ENCODE measurements around the gene CPA4.

CPA4 gene

GRCh38 chr7:130342701-130343380 is 49.9 kb downstream of the CPA4 start:
- in situ Hi-C loops (cut with HindIII; ENCODE audit: low sequenced_read_pairs), result no loop called here

- in situ Hi-C loops (cut with HindIII; ENCODE audit: low sequenced_read_pairs), result no loop called here
Measured at GRCh38 chr7:130344271-130344866, 51.4 kb downstream of the CPA4 start, which contains the start of gene CPA5. Gene CPA5, plus strand, starts transcription at chr7:130344816. Its CDS starts 1,670 bp downstream, at chr7:130346486.

GRCh38 chr7:130345136-130345535 is 52.2 kb downstream of the CPA4 start:
- in situ Hi-C loops (cut with HindIII; ENCODE audit: low sequenced_read_pairs), result no loop called here

GRCh38 chr7:130345725-130346124 is 52.8 kb downstream of the CPA4 start:
- in situ Hi-C loops (cut with HindIII; ENCODE audit: low sequenced_read_pairs), result no loop called here

- in situ Hi-C loops (cut with HindIII; ENCODE audit: low sequenced_read_pairs), result no loop called here
Measured at GRCh38 chr7:130346177-130346905, 53.4 kb downstream of the CPA4 start.

- in situ Hi-C loops (cut with HindIII; ENCODE audit: low sequenced_read_pairs), result no loop called here
Measured at GRCh38 chr7:130346941-130347340, 54.0 kb downstream of the CPA4 start.

- in situ Hi-C loops (cut with HindIII; ENCODE audit: low sequenced_read_pairs), result no loop called here
Measured at GRCh38 chr7:130349911-130350782, 57.2 kb downstream of the CPA4 start.

- in situ Hi-C loops (cut with HindIII; ENCODE audit: low sequenced_read_pairs), result no loop called here
Measured at GRCh38 chr7:130350945-130351790, 58.2 kb downstream of the CPA4 start.

- in situ Hi-C loops (cut with HindIII; ENCODE audit: low sequenced_read_pairs), result no loop called here
Measured at GRCh38 chr7:130351791-130352090, 58.8 kb downstream of the CPA4 start.

GRCh38 chr7:130352194-130353074 is 59.5 kb downstream of the CPA4 start:
- in situ Hi-C loops (cut with HindIII; ENCODE audit: low sequenced_read_pairs), result no loop called here

GRCh38 chr7:130353196-130353595 is 60.2 kb downstream of the CPA4 start:
- in situ Hi-C loops (cut with HindIII; ENCODE audit: low sequenced_read_pairs), result no loop called here

- in situ Hi-C loops (cut with HindIII; ENCODE audit: low sequenced_read_pairs), result no loop called here
Measured at GRCh38 chr7:130356121-130356875, 63.3 kb downstream of the CPA4 start.

GRCh38 chr7:130356876-130357611 is 64.1 kb downstream of the CPA4 start:
- in situ Hi-C loops (cut with HindIII; ENCODE audit: low sequenced_read_pairs), result no loop called here

GRCh38 chr7:130358471-130358870 is 65.5 kb downstream of the CPA4 start:
- in situ Hi-C loops (cut with HindIII; ENCODE audit: low sequenced_read_pairs), result no loop called here

- in situ Hi-C loops (cut with HindIII; ENCODE audit: low sequenced_read_pairs), result no loop called here
Measured at GRCh38 chr7:130359276-130359857, 66.4 kb downstream of the CPA4 start.

GRCh38 chr7:130360518-130360917 is 67.6 kb downstream of the CPA4 start:
- in situ Hi-C loops (cut with HindIII; ENCODE audit: low sequenced_read_pairs), result no loop called here

- in situ Hi-C loops (cut with HindIII; ENCODE audit: low sequenced_read_pairs), result no loop called here
Measured at GRCh38 chr7:130361681-130362080, 68.7 kb downstream of the CPA4 start.

Data from DLD1 (cell line).